ENCODE measurements around the gene RASA3. TPM values are rescaled to one million over a fixed set of nuclear protein-coding genes. Genes with fewer than 3 reads are reported as not detected.

RASA3 gene
- total and polyA plus RNA-seq, 2 of the 8 experiments (the other 6 are each of a cell fraction or from before 2014, with no cell fraction given) = 7.5 to 21.9 TPM

DNA sequence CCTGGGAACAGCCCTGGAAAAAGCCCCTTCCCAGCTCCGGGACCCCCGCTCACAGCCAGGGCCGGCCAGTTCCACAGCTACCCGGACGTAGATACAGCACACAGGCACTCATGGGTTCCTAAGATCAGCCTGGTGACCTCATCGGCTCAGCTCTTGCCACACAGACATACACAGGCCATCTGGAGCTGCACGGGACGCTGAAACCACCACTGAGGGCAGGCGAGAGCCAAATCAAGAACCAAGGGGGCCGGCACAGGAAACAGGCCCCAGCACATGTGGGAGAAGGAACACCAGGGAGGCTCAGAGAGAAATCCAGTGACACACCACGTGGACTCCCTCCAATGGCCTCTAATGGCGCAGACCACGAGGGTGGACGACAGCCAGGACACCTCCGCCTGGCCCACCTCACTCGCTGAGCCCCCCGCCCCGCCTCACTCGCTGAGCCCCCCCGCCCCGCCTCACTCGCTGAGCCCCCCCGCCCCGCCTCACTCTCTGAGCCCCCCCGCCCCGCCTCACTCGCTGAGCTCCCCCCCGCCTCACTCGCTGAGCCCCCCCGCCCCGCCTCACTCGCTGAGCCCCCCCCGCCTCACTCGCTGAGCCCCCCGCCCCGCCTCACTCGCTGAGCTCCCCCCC is 88.9 kb downstream of the RASA3 start:
- H4K5ac ChIP-seq (ENCODE audit: insufficient read length, low read depth, low read length) = no peak overlapping the region
- FAIRE-seq (no peak), DNase-seq (ENCODE audit: low read depth in 1 of 2, low spot score in 2 of 2) (no peak)
- H3K36me3 ChIP-seq (ENCODE audit: control insufficient read depth in 2 of 4, insufficient read depth in 4 of 4, low read length in 3 of 4) = no peaks in the 10 kb centered on the region
- no peaks in the 10 kb centered on the region for H3K9me3 ChIP-seq (ENCODE audit: insufficient read depth in 2 of 2, low read depth in 1 of 2, low read length in 1 of 2)
- no peak overlapping the region for H3K9ac ChIP-seq (replicated peaks in 1 of 4; ENCODE audit: extremely low read depth in 1 of 4, low read depth in 3 of 4, low read length in 3 of 4)
- H3K4ac ChIP-seq (replicated peaks; ENCODE audit: insufficient read length, low read depth, low read length) = no peak overlapping the region
- no peaks in the 10 kb centered on the region for H3K79me2 ChIP-seq (ENCODE audit: control insufficient read depth in 1 of 2, insufficient read depth in 2 of 2, low read length in 2 of 2)
- no peak overlapping the region; the same call in 1 of the 2 replicates for H3K27ac ChIP-seq (ENCODE audit: low read depth, low read length)
- H3K14ac ChIP-seq (ENCODE audit: insufficient read length) = no peak overlapping the region
- no peak overlapping the region for H4K91ac ChIP-seq (replicated peaks; ENCODE audit: insufficient read length, low read length)
- no peak overlapping the region for H2BK15ac ChIP-seq (ENCODE audit: low read length)
- H4K8ac ChIP-seq (ENCODE audit: extremely low read depth, insufficient read depth, low read length) = no peak overlapping the region
- H3K56ac ChIP-seq (replicated peaks; ENCODE audit: insufficient read length, low read depth, low read length) = no peak overlapping the region
- H3K79me1 ChIP-seq (ENCODE audit: low read depth, low read length) = peaks cover 4% of the 10 kb centered on the region; the same call in 1 of the 2 replicates
- no peak overlapping the region for H2BK12ac ChIP-seq (ENCODE audit: low read depth, low read length)
- H2AK5ac ChIP-seq (ENCODE audit: low read depth, low read length) = no peak overlapping the region
- no peak overlapping the region for H2AFZ ChIP-seq (ENCODE audit: low read length)
- H3K4me1 ChIP-seq (replicated peaks in 1 of 4; ENCODE audit: control insufficient read depth in 3 of 4, insufficient read depth in 4 of 4, low read length in 3 of 4) = peaks cover 0 to 6% (median 2%) of the 10 kb centered on the region in 4 experiments; a peak in 4 of 7 replicates
- no peak overlapping the region for H3K23ac ChIP-seq (ENCODE audit: insufficient read length)
- no peaks in the 10 kb centered on the region for H3K23me2 ChIP-seq (ENCODE audit: low read depth, low read length)
- ChIA-PET POLR2A (ENCODE audit: partially characterized antibody) (no interaction called here), CTCF (ENCODE audit: partially characterized antibody) (interaction anchor here (0.7 to 1.1 kb wide), 4 partner anchors 9 to 513 kb away, joined by 3 to 4 read pairs (median 3); no protein-coding TSS in a partner anchor)
- no peak overlapping the region for H3K4me2 ChIP-seq (ENCODE audit: insufficient read depth in 1 of 2, low read depth in 2 of 2, low read length in 2 of 2)
- H2BK120ac ChIP-seq (replicated peaks; ENCODE audit: low read depth, low read length) = no peak overlapping the region
- H3K18ac ChIP-seq (ENCODE audit: extremely low read depth, low read length) = no peak overlapping the region
- WGBS, 2 experiments (ENCODE audit: extremely low coverage in 1 of 2, insufficient coverage in 1 of 2, insufficient read length in 1 of 2, insufficient replicate concordance in 2 of 2, low coverage in 1 of 2, low lambda C conversion rate in 2 of 2, missing lambda C conversion rate in 1 of 2) = 81% methylated on average over 10 of the region's 37 CpGs; no CpG with 5 or more reads in 1 of the 2 experiments
- H4K20me1 ChIP-seq (replicated peaks in 1 of 2; ENCODE audit: control insufficient read depth in 1 of 2, insufficient read depth in 2 of 2, low read length in 2 of 2) = peaks cover 0 to 6% of the 10 kb centered on the region in 2 experiments
- no peaks in the 10 kb centered on the region for H3K27me3 ChIP-seq (replicated peaks in 1 of 4; ENCODE audit: control insufficient read depth in 3 of 4, extremely low read depth in 1 of 4, insufficient read depth in 3 of 4, low read length in 3 of 4)
- 0 out of 2 replicates have a peak overlapping the region, but pooled peaks have one; percentile 48 for H2BK20ac ChIP-seq (ENCODE audit: low read length)
- no peak overlapping the region for H3K4me3 ChIP-seq (ENCODE audit: extremely low read depth in 1 of 4, insufficient read depth in 2 of 4, low read depth in 3 of 4, low read length in 4 of 4)
- no peak overlapping the region for H2BK5ac ChIP-seq (ENCODE audit: low read depth, low read length)
- no peak for TF ChIP-seq POLR2A (IDR thresholded peaks at IDR 0.05; ENCODE audit: control extremely low read depth in 1 of 2, low read depth in 2 of 2, low read length in 2 of 2)
- TF ChIP-seq CEBPB (IDR thresholded peaks at IDR 0.05; ENCODE audit: low read depth, low read length) = peak; percentile 58; the same call in 1 of the 2 replicates
- TF ChIP-seq, protein P1, sequence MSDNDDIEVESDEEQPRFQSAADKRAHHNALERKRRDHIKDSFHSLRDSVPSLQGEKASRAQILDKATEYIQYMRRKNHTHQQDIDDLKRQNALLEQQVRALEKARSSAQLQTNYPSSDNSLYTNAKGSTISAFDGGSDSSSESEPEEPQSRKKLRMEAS (IDR thresholded peaks at IDR 0.05) = peak; percentile 69
- TF ChIP-seq CTCF (IDR thresholded peaks at IDR 0.05; ENCODE audit: control extremely low read depth in 1 of 3, insufficient read depth in 1 of 3, low read depth in 1 of 3, low read length in 3 of 3) = peak in 1 of 3 experiments; percentile 27; a peak in 2 of 4 replicates
- peak; percentile 20 to 42; a peak in 3 of 4 replicates for TF ChIP-seq RAD21 (IDR thresholded peaks at IDR 0.05 in 1 of 2, conservative IDR thresholded peaks at IDR 0.05 in 1 of 2; ENCODE audit: low read depth in 2 of 2, low read length in 2 of 2)
- TF ChIP-seq RBBP5 (IDR thresholded peaks at IDR 0.05; ENCODE audit: borderline replicate concordance, low read depth, low read length) = no peak
- TF ChIP-seq, protein P2, sequence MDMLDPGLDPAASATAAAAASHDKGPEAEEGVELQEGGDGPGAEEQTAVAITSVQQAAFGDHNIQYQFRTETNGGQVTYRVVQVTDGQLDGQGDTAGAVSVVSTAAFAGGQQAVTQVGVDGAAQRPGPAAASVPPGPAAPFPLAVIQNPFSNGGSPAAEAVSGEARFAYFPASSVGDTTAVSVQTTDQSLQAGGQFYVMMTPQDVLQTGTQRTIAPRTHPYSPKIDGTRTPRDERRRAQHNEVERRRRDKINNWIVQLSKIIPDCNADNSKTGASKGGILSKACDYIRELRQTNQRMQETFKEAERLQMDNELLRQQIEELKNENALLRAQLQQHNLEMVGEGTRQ (IDR thresholded peaks at IDR 0.05; ENCODE audit: low read length) = peak; percentile 40; the same call in 1 of the 2 replicates
- no peak for TF ChIP-seq NANOG (IDR thresholded peaks at IDR 0.05; ENCODE audit: insufficient read depth, low read depth, low read length, poor library complexity, severe bottlenecking)
